ENCODE measurements around the gene PROZ.

DNA sequence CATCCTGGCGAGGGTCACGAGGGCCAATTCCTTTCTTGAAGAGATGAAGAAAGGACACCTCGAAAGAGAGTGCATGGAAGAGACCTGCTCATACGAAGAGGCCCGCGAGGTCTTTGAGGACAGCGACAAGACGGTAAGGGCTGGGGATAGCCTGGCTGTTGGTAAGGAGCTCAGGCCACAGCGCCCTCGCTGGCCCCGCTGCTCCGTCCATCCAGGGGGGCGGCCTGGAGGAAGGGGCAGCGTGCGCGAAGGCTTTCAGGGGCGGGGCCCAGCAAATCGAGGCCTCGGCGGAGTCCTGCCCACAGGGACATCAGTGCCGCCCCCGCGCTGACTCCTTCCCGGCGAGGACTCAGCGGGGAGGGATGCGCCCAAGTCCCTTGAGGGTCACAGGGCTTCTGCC lies 29.0 kb upstream of the PROZ start:
- TF ChIP-seq, protein P1, sequence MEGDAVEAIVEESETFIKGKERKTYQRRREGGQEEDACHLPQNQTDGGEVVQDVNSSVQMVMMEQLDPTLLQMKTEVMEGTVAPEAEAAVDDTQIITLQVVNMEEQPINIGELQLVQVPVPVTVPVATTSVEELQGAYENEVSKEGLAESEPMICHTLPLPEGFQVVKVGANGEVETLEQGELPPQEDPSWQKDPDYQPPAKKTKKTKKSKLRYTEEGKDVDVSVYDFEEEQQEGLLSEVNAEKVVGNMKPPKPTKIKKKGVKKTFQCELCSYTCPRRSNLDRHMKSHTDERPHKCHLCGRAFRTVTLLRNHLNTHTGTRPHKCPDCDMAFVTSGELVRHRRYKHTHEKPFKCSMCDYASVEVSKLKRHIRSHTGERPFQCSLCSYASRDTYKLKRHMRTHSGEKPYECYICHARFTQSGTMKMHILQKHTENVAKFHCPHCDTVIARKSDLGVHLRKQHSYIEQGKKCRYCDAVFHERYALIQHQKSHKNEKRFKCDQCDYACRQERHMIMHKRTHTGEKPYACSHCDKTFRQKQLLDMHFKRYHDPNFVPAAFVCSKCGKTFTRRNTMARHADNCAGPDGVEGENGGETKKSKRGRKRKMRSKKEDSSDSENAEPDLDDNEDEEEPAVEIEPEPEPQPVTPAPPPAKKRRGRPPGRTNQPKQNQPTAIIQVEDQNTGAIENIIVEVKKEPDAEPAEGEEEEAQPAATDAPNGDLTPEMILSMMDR (IDR thresholded peaks at IDR 0.05), result no peak
- TF ChIP-seq POLR2AphosphoS5 (IDR thresholded peaks at IDR 0.05) (no peak), POLR2A (IDR thresholded peaks at IDR 0.05) (no peak)
